HFF-Myc (cell line): ENCODE results near the gene MGAT5.
A peak's percentile ranks its signal among the peaks of the same experiment; 100 is the strongest.

Experiments
- DNase-seq: peaks from one replicate; pipeline ENCODE4 v3.0.0-alpha.2; 2011; ENCODE audit warnings: low read depth; ENCODE audit errors: extremely low read depth
- H3K4me3 ChIP-seq: replicated peaks from 2 replicates; pipeline ENCODE4 v1.5.1; 2011; ENCODE audit warnings: low read depth, mild to moderate bottlenecking, control low read depth, low read length
- CTCF ChIP-seq: IDR thresholded peaks from 2 replicates; pipeline ENCODE4 v1.5.1; 2012; ENCODE audit warnings: mild to moderate bottlenecking, low read depth, low read length, control low read depth; ENCODE audit errors: missing control alignments

Gene MGAT5

GRCh38 chr2:134257965-134258683 is 4.3 kb downstream of the MGAT5 start:
- DNase-seq: no peak
- no peak for TF ChIP-seq CTCF
- no peak overlapping the region for H3K4me3 ChIP-seq

- no peak for DNase-seq
- TF ChIP-seq CTCF: no peak
- no peak overlapping the region for H3K4me3 ChIP-seq
Observed at GRCh38 chr2:134258684-134259388, 5.0 kb downstream of the MGAT5 start.

GRCh38 chr2:134259571-134259970 is 5.7 kb downstream of the MGAT5 start:
- no peak for TF ChIP-seq CTCF
- DNase-seq: no peak
- H3K4me3 ChIP-seq: no peak overlapping the region

- no peak for DNase-seq
- H3K4me3 ChIP-seq: no peak overlapping the region
- TF ChIP-seq CTCF: no peak
Observed at GRCh38 chr2:134259994-134260393, 6.1 kb downstream of the MGAT5 start.

- DNase-seq: peak; percentile 32
- no peak for TF ChIP-seq CTCF
- H3K4me3 ChIP-seq: no peak overlapping the region
Observed at GRCh38 chr2:134260713-134261112, 6.8 kb downstream of the MGAT5 start.

GRCh38 chr2:134261398-134262131 is 7.7 kb downstream of the MGAT5 start:
- TF ChIP-seq CTCF: no peak
- DNase-seq: no peak
- H3K4me3 ChIP-seq: no peak overlapping the region
